ENCODE results near the gene STEAP4. TPM values are rescaled to one million over a fixed set of nuclear protein-coding genes. Genes with fewer than 3 reads are reported as not detected.

Gene STEAP4
- total and polyA plus RNA-seq, 9 of the 15 experiments (the other 6 are each of a cell fraction or from before 2014, with no cell fraction given): 0.07 TPM; not detected in 8

Other genes starting within 250 kb of the STEAP4 start
- gene SRI, start 86.9 kb downstream of the STEAP4 start, total RNA-seq (2014; rRNA removed): 45.8 and 56.4 TPM in 2 replicates
- 144 and 160 TPM in 2 replicates for gene SRI, start 86.9 kb downstream of the STEAP4 start, total RNA-seq (2014; rRNA removed; fragmentation: Illumina TruSeq; extraction: Trizol)
- gene SRI, start 86.9 kb downstream of the STEAP4 start, total RNA-seq (2015; rRNA removed; fragmentation: Illumina TruSeq; extraction: Trizol): 119 and 120 TPM in 2 replicates
- 119 and 122 TPM in 2 replicates for gene SRI, start 86.9 kb downstream of the STEAP4 start, total RNA-seq (2021)
- gene SRI, start 86.9 kb downstream of the STEAP4 start, polyA plus RNA-seq (2011; rRNA removed): 98.7 and 158 TPM in 2 replicates
- 135 and 156 TPM in 2 replicates for gene SRI, start 86.9 kb downstream of the STEAP4 start, polyA plus RNA-seq (2014; fragmentation: Illumina TruSeq; extraction: Trizol)
- 100 to 1,000 TPM in 1 of 2 experiments, 10 to 100 TPM in 1; 68.3 to 111 TPM for gene SRI, start 86.9 kb downstream of the STEAP4 start, polyA plus RNA-seq (2014; fragmentation: Nextera tagmentation; extraction: Ambion mirVana)
- gene SRI, start 86.9 kb downstream of the STEAP4 start, polyA plus RNA-seq (2014; rRNA removed): 110 and 113 TPM in 2 replicates